ENCODE measurements around the gene ABTB1.

DNA sequence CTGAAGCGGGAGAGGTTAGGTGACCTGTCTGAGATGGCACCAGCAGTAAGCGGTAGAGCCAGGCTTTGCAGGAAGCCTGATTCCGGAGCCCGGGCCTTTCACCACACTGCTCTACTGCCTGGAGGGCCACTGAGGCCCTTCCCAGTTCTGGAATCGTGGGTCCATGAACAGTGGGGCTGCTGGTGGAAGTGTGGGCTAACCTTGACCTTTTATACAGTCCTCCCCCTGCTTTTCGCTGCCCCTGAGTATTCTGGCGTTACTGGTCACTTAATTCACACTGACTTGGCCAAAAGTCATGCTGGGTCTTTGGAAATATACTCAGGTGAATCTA lies 2.6 kb upstream of the ABTB1 start:
- TF ChIP-seq, protein P1, sequence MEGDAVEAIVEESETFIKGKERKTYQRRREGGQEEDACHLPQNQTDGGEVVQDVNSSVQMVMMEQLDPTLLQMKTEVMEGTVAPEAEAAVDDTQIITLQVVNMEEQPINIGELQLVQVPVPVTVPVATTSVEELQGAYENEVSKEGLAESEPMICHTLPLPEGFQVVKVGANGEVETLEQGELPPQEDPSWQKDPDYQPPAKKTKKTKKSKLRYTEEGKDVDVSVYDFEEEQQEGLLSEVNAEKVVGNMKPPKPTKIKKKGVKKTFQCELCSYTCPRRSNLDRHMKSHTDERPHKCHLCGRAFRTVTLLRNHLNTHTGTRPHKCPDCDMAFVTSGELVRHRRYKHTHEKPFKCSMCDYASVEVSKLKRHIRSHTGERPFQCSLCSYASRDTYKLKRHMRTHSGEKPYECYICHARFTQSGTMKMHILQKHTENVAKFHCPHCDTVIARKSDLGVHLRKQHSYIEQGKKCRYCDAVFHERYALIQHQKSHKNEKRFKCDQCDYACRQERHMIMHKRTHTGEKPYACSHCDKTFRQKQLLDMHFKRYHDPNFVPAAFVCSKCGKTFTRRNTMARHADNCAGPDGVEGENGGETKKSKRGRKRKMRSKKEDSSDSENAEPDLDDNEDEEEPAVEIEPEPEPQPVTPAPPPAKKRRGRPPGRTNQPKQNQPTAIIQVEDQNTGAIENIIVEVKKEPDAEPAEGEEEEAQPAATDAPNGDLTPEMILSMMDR (IDR thresholded peaks at IDR 0.05), result no peak
- no peak for TF ChIP-seq ZFX (IDR thresholded peaks at IDR 0.05; ENCODE audit: borderline replicate concordance)
